HepG2 (cell line): Measurements from ENCODE around the gene DLST. TPM values are rescaled to one million over a fixed set of nuclear protein-coding genes. Genes with fewer than 3 reads are reported as not detected.
A peak's percentile ranks its signal among the peaks of the same experiment; 100 is the strongest.

Experiments
- CBFB ChIP-seq: sonication (generic); formaldehyde crosslinking; IDR thresholded peaks from 2 replicates; pipeline ENCODE4 v1.4.0; 2020; ENCODE audit warnings: missing genetic modification reagents
- FOXP1 ChIP-seq, 2 experiments: fragments of 450-650 bp in 1 of 2; IDR thresholded peaks; 2 replicates each; pipeline ENCODE4 v1.6.1; 2017 to 2018; ENCODE audit warnings: antibody characterized with exemption in 1 of 2
- PAX8 ChIP-seq: sonication (generic); formaldehyde crosslinking; IDR thresholded peaks from 2 replicates; pipeline ENCODE4 v1.8.0; 2022; ENCODE audit warnings: mild to moderate bottlenecking, missing genetic modification reagents, borderline replicate concordance
- ZNF160 ChIP-seq: sonication (generic); formaldehyde crosslinking; IDR thresholded peaks from 2 replicates; pipeline ENCODE4 v1.8.0; 2022; ENCODE audit warnings: mild to moderate bottlenecking, inconsistent platforms, missing genetic modification reagents
- ZNF710 ChIP-seq: sonication (generic); formaldehyde crosslinking; IDR thresholded peaks from 2 replicates; pipeline ENCODE4 v1.5.0; 2020; ENCODE audit warnings: mild to moderate bottlenecking, missing genetic modification reagents, borderline replicate concordance
- polyA plus RNA-seq, 8 experiments: library from polyadenylated mRNA; depleted of rRNA in 3 of 8; stranded (reverse) in 7 of 8; unstranded in 1 of 8; fragments of >200 nt; fragmentation: Illumina TruSeq in 4 of 8; extraction: Trizol in 4 of 8; gene quantifications; 2 replicates each; pipeline versions ENCODE4 v1.2.1 to v1.2.3, GENCODE V29; 2011 to 2016; ENCODE audit warnings: low read depth in 4 of 8, missing spikeins in 1 of 8, mixed read lengths in 1 of 8; ENCODE audit not compliant: insufficient read depth in 1 of 8
- total RNA-seq, 5 experiments: library from RNA; depleted of rRNA; stranded (reverse); fragments of >200 nt; fragmentation: Illumina TruSeq; extraction: Trizol; gene quantifications; 2 replicates each; pipeline ENCODE4 v1.2.3, GENCODE V29; 2016; ENCODE audit warnings: low read depth in 1 of 5
- TF ChIP-seq, protein P1 (sequence below): IDR thresholded peaks from 2 replicates; pipeline ENCODE4 v1.6.1; 2016; ENCODE audit warnings: low read depth, missing genetic modification reagents, missing compliant biosample characterization

DLST gene
- total and polyA plus RNA-seq, 2 of the 13 experiments (the other 11 are each of a cell fraction or from before 2014, with no cell fraction given) = 56.5 to 94.3 TPM

- TF ChIP-seq ZNF710 (CRISPR knock-in tag) = no peak
- TF ChIP-seq FOXP1 (IDR thresholded peaks at IDR 0.05) = no peak
- TF ChIP-seq FOXP1 (CRISPR knock-in tag; IDR thresholded peaks at IDR 0.05) = no peak
- no peak for TF ChIP-seq CBFB
- TF ChIP-seq PAX8 = no peak
- TF ChIP-seq, protein P1, sequence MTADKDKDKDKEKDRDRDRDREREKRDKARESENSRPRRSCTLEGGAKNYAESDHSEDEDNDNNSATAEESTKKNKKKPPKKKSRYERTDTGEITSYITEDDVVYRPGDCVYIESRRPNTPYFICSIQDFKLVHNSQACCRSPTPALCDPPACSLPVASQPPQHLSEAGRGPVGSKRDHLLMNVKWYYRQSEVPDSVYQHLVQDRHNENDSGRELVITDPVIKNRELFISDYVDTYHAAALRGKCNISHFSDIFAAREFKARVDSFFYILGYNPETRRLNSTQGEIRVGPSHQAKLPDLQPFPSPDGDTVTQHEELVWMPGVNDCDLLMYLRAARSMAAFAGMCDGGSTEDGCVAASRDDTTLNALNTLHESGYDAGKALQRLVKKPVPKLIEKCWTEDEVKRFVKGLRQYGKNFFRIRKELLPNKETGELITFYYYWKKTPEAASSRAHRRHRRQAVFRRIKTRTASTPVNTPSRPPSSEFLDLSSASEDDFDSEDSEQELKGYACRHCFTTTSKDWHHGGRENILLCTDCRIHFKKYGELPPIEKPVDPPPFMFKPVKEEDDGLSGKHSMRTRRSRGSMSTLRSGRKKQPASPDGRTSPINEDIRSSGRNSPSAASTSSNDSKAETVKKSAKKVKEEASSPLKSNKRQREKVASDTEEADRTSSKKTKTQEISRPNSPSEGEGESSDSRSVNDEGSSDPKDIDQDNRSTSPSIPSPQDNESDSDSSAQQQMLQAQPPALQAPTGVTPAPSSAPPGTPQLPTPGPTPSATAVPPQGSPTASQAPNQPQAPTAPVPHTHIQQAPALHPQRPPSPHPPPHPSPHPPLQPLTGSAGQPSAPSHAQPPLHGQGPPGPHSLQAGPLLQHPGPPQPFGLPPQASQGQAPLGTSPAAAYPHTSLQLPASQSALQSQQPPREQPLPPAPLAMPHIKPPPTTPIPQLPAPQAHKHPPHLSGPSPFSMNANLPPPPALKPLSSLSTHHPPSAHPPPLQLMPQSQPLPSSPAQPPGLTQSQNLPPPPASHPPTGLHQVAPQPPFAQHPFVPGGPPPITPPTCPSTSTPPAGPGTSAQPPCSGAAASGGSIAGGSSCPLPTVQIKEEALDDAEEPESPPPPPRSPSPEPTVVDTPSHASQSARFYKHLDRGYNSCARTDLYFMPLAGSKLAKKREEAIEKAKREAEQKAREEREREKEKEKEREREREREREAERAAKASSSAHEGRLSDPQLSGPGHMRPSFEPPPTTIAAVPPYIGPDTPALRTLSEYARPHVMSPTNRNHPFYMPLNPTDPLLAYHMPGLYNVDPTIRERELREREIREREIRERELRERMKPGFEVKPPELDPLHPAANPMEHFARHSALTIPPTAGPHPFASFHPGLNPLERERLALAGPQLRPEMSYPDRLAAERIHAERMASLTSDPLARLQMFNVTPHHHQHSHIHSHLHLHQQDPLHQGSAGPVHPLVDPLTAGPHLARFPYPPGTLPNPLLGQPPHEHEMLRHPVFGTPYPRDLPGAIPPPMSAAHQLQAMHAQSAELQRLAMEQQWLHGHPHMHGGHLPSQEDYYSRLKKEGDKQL (CRISPR knock-in tag) = no peak
- TF ChIP-seq ZNF160 (CRISPR knock-in tag) = 0 out of 2 replicates have a peak, but pooled peaks have one; percentile 10
Observed at GRCh38 chr14:74904635-74905503, 23.2 kb downstream of the DLST start (continued).
